Activated CD4-positive, alpha-beta memory T cell treated with anti-CD3 and anti-CD28 coated beads, Interleukin-2, amount 10 ng/mL, durations not matched to agents 7 days and 5 days (primary cell): Measurements from ENCODE around the gene P2RX7. TPM values are rescaled to one million over a fixed set of nuclear protein-coding genes. Genes with fewer than 3 reads are reported as not detected.
"Not testable (repeated sequence)": the region's sequence is repeated elsewhere in the genome, so short reads cannot be mapped to it uniquely, and the experiment has no call there.

Experiments
- CTCF ChIA-PET: fragments of 350-600 bp; sonication (Branson Sonifier 250); formaldehyde crosslinking; loops from one replicate; lab custom pipeline; 2021; ENCODE audit warnings: antibody characterized with exemption, inconsistent platforms; lab: Charles Lee
- POLR2A ChIA-PET: fragments of 350-600 bp; sonication (Branson Sonifier 250); formaldehyde crosslinking; loops from one replicate; lab custom pipeline; 2021; ENCODE audit warnings: antibody characterized with exemption; lab: Charles Lee
- DNase-seq: peaks from one replicate; pipeline ENCODE4 v3.0.0-alpha.2; 2020
- H3K27ac Mint-ChIP-seq: one replicate; pipeline ENCODE4 v1.8.0; 2021; ENCODE audit warnings: mild to moderate bottlenecking, mixed read lengths
- H3K27me3 Mint-ChIP-seq: one replicate; pipeline ENCODE4 v1.8.0; 2021; ENCODE audit warnings: mixed read lengths
- H3K36me3 Mint-ChIP-seq: one replicate; pipeline ENCODE4 v1.8.0; 2021; ENCODE audit warnings: low read depth, mixed read lengths
- H3K4me1 Mint-ChIP-seq: one replicate; pipeline ENCODE4 v1.8.0; 2021; ENCODE audit warnings: mixed read lengths
- H3K4me3 Mint-ChIP-seq: one replicate; pipeline ENCODE4 v1.8.0; 2021; ENCODE audit warnings: mild to moderate bottlenecking, mixed read lengths
- H3K9me3 Mint-ChIP-seq: one replicate; pipeline ENCODE4 v1.8.0; 2021; ENCODE audit warnings: mixed read lengths
- total RNA-seq, 2 experiments: library from RNA; stranded (reverse); gene quantifications; one replicate each; pipeline ENCODE4 v1.2.3, GENCODE V29; 2021

P2RX7 gene
- total RNA-seq, 2 experiments from 2014 or later, result 47.0 to 49.1 TPM

DNA sequence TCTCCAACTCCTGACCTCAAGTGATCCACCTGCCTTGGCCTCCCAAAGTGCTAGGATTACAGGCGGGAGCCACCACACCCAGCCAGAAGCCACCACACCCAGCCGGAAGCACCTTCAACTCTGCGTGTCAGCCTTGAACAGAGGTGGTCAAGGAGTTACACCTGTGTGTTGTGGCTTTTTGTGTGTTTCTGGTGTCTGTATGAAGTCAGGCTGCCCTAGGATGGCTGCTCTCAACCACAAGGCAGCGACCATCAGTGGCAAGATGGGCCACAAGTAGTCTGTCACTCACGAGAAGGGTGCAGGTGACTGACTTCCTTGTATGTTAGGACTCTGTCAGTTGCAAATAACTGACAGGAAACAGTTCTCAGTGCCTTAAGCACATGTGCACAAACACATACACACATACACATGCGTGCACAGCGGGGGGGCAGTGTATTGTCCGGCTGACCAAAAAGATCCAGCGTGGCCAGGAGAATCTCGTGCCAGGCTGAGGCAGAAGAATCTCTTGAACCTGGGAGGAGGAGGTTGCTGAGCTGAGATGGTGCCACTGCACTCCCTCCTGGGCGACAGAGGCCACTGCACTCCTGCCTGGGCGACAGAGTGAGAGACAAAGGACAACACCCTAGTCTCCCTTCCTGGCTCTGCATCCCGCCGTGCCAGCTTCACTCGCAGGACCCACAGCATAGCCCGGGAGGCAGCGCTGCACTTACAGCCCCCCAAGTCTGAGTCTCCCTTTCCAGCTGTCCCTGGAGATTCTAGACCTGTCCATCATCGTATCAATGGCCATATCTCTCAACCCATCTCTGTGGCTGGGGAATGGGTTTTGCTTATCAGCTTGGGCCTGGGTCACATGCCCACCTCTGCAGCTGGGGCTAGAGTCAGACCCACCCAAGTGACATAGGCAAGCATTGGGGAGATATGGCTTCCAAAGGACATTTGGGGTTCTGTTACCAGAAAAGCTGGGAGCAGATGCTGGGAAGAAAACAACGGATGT, 90.9 kb downstream of the P2RX7 start:
- peaks cover 82% of the 10 kb centered on the region for H3K36me3 Mint-ChIP-seq
- H3K4me3 Mint-ChIP-seq, result peak overlapping the region; percentile 57
- peak overlapping the region; percentile 95 for H3K27ac Mint-ChIP-seq
- H3K27me3 Mint-ChIP-seq, result no peaks in the 10 kb centered on the region
- peak; percentile 83 for DNase-seq
- POLR2A ChIA-PET, result interaction anchor here (0.6 to 4.8 kb wide), 23 partner anchors 11 to 932 kb away, joined by 3 to 177 read pairs (median 5); partner anchors contain the start of genes ANAPC5, CAMKK2, OASL and P2RX4
- H3K9me3 Mint-ChIP-seq, result peaks cover 5% of the 10 kb centered on the region
- CTCF ChIA-PET, result interaction anchor here (1.1 to 2.7 kb wide), 12 partner anchors 9 to 184 kb away, joined by 3 to 21 read pairs (median 6); partner anchors contain the start of gene OASL
- peaks cover 76% of the 10 kb centered on the region for H3K4me1 Mint-ChIP-seq

DNA sequence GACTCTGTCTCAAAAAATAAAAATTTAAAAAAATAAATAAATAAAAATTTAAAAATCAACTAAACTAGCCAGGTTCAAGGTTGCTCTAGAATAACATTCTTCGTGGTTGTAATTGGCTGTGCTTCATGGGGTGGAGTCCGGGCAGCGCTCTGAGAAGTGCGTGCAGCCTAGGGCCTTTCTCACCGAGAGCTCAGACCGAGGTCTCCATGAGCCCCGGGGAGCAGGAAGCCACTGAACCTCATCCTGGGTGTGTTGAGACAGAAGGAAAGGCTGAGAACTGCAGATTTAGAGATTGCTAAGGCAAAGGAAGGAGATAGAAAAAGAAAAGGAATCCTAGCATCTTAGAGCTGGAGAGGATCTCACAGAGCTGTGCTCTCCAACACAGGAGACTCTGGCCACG, 91.9 kb downstream of the P2RX7 start:
- Mint-ChIP-seq H3K36me3 (peaks cover 82% of the 10 kb centered on the region), H3K27me3 (no peaks in the 10 kb centered on the region), H3K4me3 (peak overlapping the region; percentile 58), H3K4me1 (peaks cover 76% of the 10 kb centered on the region), H3K9me3 (peaks cover 5% of the 10 kb centered on the region), H3K27ac (peak overlapping the region; percentile 95)
- CTCF ChIA-PET, result interaction anchor here (0.7 to 2.7 kb wide), 13 partner anchors 10 to 185 kb away, joined by 3 to 21 read pairs (median 5); partner anchors contain the start of gene OASL
- peak; percentile 87 for DNase-seq
- POLR2A ChIA-PET, result interaction anchor here (0.6 to 4.8 kb wide), 23 partner anchors 10 to 933 kb away, joined by 3 to 177 read pairs (median 5); partner anchors contain the start of genes CAMKK2, OASL, P2RX4 and P2RX7

DNA sequence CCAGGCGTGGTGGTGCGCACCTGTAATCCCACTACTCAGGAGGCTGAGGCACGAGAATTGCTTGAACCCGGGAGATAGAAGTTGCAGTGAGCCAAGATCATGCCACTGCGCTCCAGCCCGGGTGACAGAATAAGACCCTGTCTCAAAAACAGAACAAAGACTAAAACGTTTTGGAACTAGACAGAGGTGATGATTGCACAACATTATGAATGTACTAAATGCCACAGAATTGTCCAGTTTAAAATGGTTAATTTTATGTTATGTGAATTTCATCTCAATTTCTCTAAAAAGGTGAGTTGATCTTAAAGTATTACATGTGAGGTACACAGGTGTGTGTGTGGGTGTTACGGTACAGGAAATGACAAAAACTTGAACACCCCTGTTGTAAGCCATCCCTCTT, 93.7 kb downstream of the P2RX7 start:
- Mint-ChIP-seq H3K27ac (peak overlapping the region; percentile 95), H3K4me3 (no peak overlapping the region), H3K27me3 (no peaks in the 10 kb centered on the region), H3K4me1 (peaks cover 74% of the 10 kb centered on the region), H3K36me3 (peaks cover 78% of the 10 kb centered on the region), H3K9me3 (peaks cover 5% of the 10 kb centered on the region)
- no peak for DNase-seq
- ChIA-PET POLR2A (interaction anchor here (1.6 to 4.8 kb wide), 2 partner anchors 14 to 15 kb away, joined by 6 to 177 read pairs; partner anchors contain the start of gene P2RX4), CTCF (no interaction called here)

DNA sequence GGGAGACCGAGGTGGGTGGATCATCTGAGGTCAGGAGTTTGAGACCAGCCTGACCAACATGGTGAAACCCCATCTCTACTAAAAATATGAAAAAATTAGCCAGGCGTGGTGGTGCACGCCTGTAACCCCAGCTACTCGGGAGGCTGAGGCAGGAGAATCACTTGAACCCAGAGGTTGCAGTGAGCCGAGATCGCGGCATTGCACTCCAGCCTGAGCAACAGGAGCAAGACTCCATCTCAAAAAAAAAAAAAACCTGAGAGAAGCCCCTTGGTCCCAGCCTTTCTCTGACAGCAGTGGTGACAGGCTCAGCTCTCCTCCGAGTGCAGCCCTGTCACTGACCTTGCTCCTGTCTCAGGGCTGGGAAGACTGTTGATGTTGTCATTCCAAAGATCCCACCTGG, 94.2 kb downstream of the P2RX7 start:
- POLR2A ChIA-PET, result interaction anchor here (1.6 kb wide), 1 partner anchor 16 kb away, joined by 6 read pairs; no protein-coding TSS in a partner anchor
- H3K27me3 Mint-ChIP-seq, DNase-seq, CTCF ChIA-PET, H3K4me3 Mint-ChIP-seq, H3K9me3 Mint-ChIP-seq: not testable (repeated sequence)
- Mint-ChIP-seq H3K36me3 (peaks cover 78% of the 10 kb centered on the region), H3K27ac (peak overlapping the region; percentile 95), H3K4me1 (peaks cover 70% of the 10 kb centered on the region)

DNA sequence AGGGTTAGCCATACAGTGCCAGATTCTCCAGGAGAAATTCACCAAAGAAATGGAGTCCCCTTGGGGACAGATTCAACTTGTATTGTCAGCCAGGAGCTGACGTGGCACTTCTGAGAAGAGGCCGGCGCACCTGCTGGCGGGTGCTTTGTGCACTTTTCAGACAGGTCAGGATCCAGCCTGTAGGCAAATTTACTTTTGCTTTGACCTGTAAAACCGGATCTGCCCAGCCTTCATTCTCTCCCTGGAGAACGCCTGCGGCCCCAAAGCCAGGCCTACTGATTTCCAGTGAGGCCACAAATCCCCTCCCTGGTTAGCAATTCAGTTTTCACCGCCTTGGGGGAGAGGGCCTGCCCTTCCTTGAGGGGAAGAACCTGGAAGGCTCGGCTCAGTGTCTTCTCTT, 94.6 kb downstream of the P2RX7 start:
- Mint-ChIP-seq H3K27ac (peak overlapping the region; percentile 75), H3K9me3 (peaks cover 5% of the 10 kb centered on the region), H3K27me3 (no peaks in the 10 kb centered on the region), H3K4me3 (no peak overlapping the region), H3K36me3 (peaks cover 78% of the 10 kb centered on the region), H3K4me1 (peaks cover 66% of the 10 kb centered on the region)
- DNase-seq, result no peak
- CTCF ChIA-PET, result interaction anchor here (1.3 kb wide), 1 partner anchor 13 kb away, joined by 3 read pairs; no protein-coding TSS in a partner anchor
- POLR2A ChIA-PET, result interaction anchor here (1.6 kb wide), 1 partner anchor 16 kb away, joined by 6 read pairs; no protein-coding TSS in a partner anchor

DNA sequence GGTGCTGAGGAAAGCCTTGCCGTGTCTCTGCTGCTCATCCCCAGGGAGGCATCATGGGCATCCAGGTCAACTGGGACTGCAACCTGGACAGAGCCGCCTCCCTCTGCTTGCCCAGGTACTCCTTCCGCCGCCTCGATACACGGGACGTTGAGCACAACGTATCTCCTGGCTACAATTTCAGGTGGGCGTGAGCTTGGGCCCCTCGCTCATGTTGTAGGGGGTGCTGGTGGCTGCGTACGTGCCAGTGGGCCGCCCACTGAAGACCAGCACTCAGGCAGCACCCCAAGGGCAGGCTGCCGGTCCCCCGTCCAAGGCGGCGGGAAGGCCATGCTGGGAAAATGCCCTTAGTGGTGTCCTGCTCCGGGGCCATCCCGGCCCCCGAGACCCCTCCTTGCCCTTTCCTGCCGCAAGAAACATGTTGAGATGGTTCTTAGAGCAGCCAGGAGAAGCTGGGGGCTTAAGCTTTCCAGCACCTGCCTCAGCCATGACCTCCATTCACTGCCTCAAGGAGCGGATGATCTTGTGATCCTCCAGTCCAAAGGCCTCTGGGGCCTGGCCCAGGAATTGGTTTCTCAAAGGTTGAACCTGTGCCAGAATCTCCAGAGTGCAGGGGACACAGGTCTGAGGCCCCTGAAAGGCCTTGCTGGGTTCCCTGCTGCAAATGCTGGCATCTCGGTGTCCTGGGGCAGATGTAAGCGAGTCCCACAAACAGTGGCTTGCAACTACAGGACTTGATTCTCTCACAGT, 96.4 kb downstream of the P2RX7 start:
- no peak for DNase-seq
- peaks cover 77% of the 10 kb centered on the region for H3K36me3 Mint-ChIP-seq
- POLR2A ChIA-PET, result interaction anchor here (1.3 to 4.0 kb wide), 2 partner anchors 10 to 115 kb away, joined by 3 to 22 read pairs; no protein-coding TSS in a partner anchor

DNA sequence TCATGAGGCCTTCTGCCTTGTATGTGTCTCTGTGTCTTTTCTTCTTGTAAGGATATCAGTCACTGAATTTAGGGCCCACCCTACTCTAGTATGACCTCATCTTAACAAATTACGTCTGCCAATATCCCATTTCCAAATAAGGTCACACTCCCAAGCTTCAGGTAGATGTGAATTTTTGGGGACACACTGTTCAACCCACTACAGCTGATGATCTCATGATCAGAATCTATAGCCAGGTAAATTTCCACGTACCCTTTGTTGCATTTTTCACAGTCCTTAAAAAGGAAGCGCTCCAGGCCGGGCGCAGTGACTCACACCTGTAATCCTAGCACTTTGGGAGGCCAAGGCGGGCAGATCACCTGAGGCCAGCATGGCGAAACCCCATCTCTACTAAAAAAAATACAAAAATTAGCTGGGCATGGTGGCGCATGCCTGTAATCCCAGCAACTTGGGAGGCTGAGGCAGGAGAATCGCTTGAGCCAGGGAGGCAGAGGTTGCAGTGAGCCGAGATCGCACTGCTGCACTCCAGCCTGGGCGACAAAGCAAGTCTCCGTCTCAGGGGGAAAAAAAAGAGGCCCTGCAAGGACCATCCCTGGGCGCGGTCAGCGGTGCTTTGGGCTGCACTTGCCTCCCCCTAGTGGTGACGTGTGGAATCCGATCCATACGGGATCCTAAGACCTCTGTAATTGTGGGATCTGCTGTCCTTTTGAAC, 97.3 kb downstream of the P2RX7 start:
- not testable (repeated sequence) for H3K27me3 Mint-ChIP-seq, H3K4me3 Mint-ChIP-seq, H3K9me3 Mint-ChIP-seq
- ChIA-PET CTCF (interaction anchor here (0.6 to 3.2 kb wide), 11 partner anchors 9 to 225 kb away, joined by 3 to 23 read pairs (median 5); no protein-coding TSS in a partner anchor), POLR2A (interaction anchor here (1.0 to 4.0 kb wide), 3 partner anchors 9 to 116 kb away, joined by 3 to 22 read pairs (median 3); no protein-coding TSS in a partner anchor)
- peak; percentile 70 for DNase-seq
- Mint-ChIP-seq H3K4me1 (peaks cover 40% of the 10 kb centered on the region), H3K27ac (peak overlapping the region; percentile 58), H3K36me3 (peaks cover 80% of the 10 kb centered on the region)

More for the DNA sequence above, 96.4 kb downstream of the P2RX7 start:
- peaks cover 48% of the 10 kb centered on the region for H3K4me1 Mint-ChIP-seq
- H3K27ac Mint-ChIP-seq, result peak overlapping the region; percentile 58
- no peaks in the 10 kb centered on the region for H3K27me3 Mint-ChIP-seq
- no peaks in the 10 kb centered on the region for H3K9me3 Mint-ChIP-seq
- no peak overlapping the region for H3K4me3 Mint-ChIP-seq
- CTCF ChIA-PET, result interaction anchor here (0.6 to 3.2 kb wide), 7 partner anchors 10 to 173 kb away, joined by 3 to 23 read pairs (median 6); no protein-coding TSS in a partner anchor

DNA sequence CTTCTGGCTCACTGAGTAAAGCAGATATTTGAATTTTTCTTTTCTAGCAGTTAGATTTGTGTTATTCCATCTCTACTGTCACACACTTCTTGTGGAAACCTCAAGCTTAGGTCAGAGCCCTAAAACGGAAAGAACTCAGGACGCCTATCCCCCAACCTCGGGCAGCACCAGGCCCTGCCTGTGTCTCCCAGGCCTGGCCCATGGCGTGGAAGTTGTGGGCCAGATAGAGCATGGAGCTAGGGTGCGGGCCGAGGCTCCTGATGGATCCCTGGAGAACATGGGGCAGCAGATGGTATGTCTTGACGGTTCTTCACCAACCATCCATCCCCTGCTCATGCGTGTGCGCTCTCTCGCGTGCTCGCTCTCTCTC, 97.8 kb downstream of the P2RX7 start:
- POLR2A ChIA-PET, result interaction anchor here (1.0 to 4.0 kb wide), 3 partner anchors 9 to 116 kb away, joined by 3 to 22 read pairs (median 3); no protein-coding TSS in a partner anchor
- Mint-ChIP-seq H3K9me3 (no peaks in the 10 kb centered on the region), H3K27ac (peak overlapping the region; percentile 58), H3K36me3 (peaks cover 85% of the 10 kb centered on the region), H3K4me1 (peaks cover 39% of the 10 kb centered on the region), H3K4me3 (no peak overlapping the region), H3K27me3 (no peaks in the 10 kb centered on the region)
- CTCF ChIA-PET, result interaction anchor here (1.2 to 3.2 kb wide), 10 partner anchors 9 to 225 kb away, joined by 3 to 23 read pairs (median 6); no protein-coding TSS in a partner anchor
- DNase-seq, result no peak

DNA sequence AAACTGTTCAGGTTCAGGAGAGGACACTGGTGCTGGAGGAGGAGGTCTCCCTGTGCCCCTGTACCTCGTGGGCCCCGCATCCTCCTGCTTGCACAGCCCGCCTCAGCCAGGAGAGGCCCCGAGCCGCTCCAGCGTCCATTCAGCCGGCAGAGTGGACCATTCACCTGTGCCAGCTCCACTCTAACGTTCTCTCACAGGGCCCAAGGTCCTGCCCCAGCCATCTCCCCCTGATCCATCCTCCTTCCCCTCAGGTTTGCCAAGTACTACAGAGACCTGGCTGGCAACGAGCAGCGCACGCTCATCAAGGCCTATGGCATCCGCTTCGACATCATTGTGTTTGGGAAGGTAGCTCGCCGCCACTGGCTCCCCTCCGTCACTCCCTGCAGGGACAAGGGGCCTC, 99.5 kb downstream of the P2RX7 start:
- DNase-seq, result no peak
- ChIA-PET CTCF (interaction anchor here (1.5 kb wide), 1 partner anchor 18 kb away, joined by 3 read pairs; no protein-coding TSS in a partner anchor), POLR2A (interaction anchor here (4.0 kb wide), 1 partner anchor 7 kb away, joined by 22 read pairs; no protein-coding TSS in a partner anchor)
- H3K4me1 Mint-ChIP-seq, result peaks cover 25% of the 10 kb centered on the region
- no peaks in the 10 kb centered on the region for H3K9me3 Mint-ChIP-seq
- H3K27me3 Mint-ChIP-seq, result no peaks in the 10 kb centered on the region
- no peak overlapping the region for H3K27ac Mint-ChIP-seq
- peaks cover 83% of the 10 kb centered on the region for H3K36me3 Mint-ChIP-seq
- H3K4me3 Mint-ChIP-seq, result no peak overlapping the region

DNA sequence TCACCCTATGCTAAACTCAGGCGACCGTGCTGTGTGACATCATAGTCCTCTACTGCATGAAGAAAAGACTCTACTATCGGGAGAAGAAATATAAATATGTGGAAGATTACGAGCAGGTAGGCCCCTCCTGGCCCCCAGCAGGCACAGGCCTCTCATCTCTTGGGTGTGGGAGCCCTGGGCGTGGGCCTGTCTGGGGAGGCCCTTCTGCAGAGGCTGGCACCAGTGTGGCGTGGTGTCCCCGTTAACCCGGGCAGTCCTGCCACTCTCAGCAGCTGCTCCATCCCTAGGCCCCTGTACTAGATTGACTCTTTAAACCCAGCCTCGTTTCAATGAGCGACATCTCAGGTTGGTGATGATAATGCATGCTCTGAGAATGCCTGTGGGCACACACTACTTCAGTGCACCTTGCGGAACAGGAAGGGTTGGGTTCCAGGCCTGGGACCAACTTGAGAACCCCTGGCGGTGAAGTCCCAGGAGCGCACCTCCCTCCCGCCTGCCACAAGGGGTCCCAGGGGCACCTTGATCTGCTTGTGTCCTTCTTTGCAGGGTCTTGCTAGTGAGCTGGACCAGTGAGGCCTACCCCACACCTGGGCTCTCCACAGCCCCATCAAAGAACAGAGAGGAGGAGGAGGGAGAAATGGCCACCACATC, 100.4 kb downstream of the P2RX7 start:
- H3K36me3 Mint-ChIP-seq, result peaks cover 86% of the 10 kb centered on the region
- no peaks in the 10 kb centered on the region for H3K9me3 Mint-ChIP-seq

DNA sequence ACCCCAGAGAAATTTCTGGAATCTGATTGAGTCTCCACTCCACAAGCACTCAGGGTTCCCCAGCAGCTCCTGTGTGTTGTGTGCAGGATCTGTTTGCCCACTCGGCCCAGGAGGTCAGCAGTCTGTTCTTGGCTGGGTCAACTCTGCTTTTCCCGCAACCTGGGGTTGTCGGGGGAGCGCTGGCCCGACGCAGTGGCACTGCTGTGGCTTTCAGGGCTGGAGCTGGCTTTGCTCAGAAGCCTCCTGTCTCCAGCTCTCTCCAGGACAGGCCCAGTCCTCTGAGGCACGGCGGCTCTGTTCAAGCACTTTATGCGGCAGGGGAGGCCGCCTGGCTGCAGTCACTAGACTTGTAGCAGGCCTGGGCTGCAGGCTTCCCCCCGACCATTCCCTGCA, 100.9 kb downstream of the P2RX7 start:
- Mint-ChIP-seq H3K36me3 (peaks cover 84% of the 10 kb centered on the region), H3K27ac (no peak overlapping the region), H3K27me3 (no peaks in the 10 kb centered on the region), H3K4me1 (peaks cover 26% of the 10 kb centered on the region), H3K9me3 (no peaks in the 10 kb centered on the region), H3K4me3 (no peak overlapping the region)
- no peak for DNase-seq
- ChIA-PET CTCF (no interaction called here), POLR2A (interaction anchor here (2.3 kb wide), 1 partner anchor 10 kb away, joined by 14 read pairs; no protein-coding TSS in a partner anchor)

More for the DNA sequence above, 100.4 kb downstream of the P2RX7 start:
- ChIA-PET POLR2A (no interaction called here), CTCF (no interaction called here)
- H3K4me1 Mint-ChIP-seq, result peaks cover 26% of the 10 kb centered on the region
- H3K27me3 Mint-ChIP-seq, result no peaks in the 10 kb centered on the region
- H3K4me3 Mint-ChIP-seq, result no peak overlapping the region
- DNase-seq, result no peak
- H3K27ac Mint-ChIP-seq, result no peak overlapping the region
